Spleen (tissue), 7 donors: Measurements from ENCODE around the gene ADCY4.

ENCODE experiments used
- CTCF ChIP-seq, 11 experiments: fragments of 200-600 bp in 7 of 11; fragments of 450-650 bp in 4 of 11; sonication (generic) in 4 of 11; IDR thresholded peaks in 8 of 11; conservative IDR thresholded peaks in 3 of 11; 1 replicate in 7 of 11; 2 replicates in 4 of 11; pipeline versions ENCODE4 v1.4.0 to v1.8.0; 2016 to 2021; ENCODE audit warnings: antibody characterized with exemption in 11 of 11, inconsistent platforms in 4 of 11, mild to moderate bottlenecking in 1 of 11
- POLR2A ChIP-seq, 3 donors: fragments of 450-650 bp; IDR thresholded peaks; one replicate each; pipeline ENCODE4 v1.5.1; 2017; ENCODE audit warnings: antibody characterized with exemption in 3 of 3, mild to moderate bottlenecking in 1 of 3
- POLR2AphosphoS5 ChIP-seq, 3 donors: sonication (generic); formaldehyde crosslinking; IDR thresholded peaks; one replicate each; pipeline ENCODE4 v1.5.1; 2017; ENCODE audit warnings: antibody characterized with exemption in 3 of 3
- donor health status: DM: no; HTN: no; CAD: no; lungs with moderate emphysema.
- donor health status: DM: no; HTN: no; CAD: no.
- donor health status: DM: no; HTN: no; CAD: no.

DNA sequence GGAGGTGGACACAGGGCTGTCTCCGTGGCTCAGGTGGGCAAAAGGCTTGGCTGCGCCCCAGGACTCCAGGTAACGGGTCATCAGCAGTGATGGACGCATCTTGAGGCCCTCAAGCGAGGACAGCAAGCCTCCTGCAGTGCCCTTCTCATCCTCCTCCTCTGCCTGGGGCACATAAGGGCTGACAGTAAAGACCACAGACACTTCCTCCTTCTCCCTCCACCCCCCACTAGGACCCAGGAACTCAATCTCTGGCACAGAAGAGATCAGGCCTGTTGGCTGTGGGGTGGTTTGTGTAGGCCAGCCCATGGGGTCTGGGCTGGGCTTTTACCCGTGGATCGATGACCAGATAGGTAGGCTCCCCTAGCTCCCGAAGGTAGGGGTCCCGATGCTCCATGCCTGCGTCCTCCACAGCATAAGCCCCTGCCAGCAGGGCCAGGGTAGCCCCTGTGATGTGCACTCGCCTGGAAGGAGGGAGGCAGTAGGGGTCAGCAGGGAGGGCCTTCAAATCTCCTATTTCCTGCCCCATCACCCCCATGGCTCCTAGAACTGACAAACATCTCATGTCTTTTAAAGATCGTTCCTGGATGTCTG, 5.7 kb downstream of the ADCY4 start:
- TF ChIP-seq POLR2AphosphoS5 (IDR thresholded peaks at IDR 0.05) (no peak), CTCF (IDR thresholded peaks at IDR 0.05 in 8 of 11, conservative IDR thresholded peaks at IDR 0.05 in 3 of 11) (no peak), POLR2A (IDR thresholded peaks at IDR 0.05) (no peak)
